ENCODE data around the gene XRCC4.
A peak's percentile ranks its signal among the peaks of the same experiment; 100 is the strongest.
"Not testable (repeated sequence)": the region's sequence is repeated elsewhere in the genome, so short reads cannot be mapped to it uniquely, and the experiment has no call there.

The XRCC4 gene

GRCh38 chr5:83050723-83051340 is 26.5 kb upstream of the XRCC4 start:
- H3K9me3 Mint-ChIP-seq = no peaks in the 10 kb centered on the region
- H3K4me3 Mint-ChIP-seq = no peak overlapping the region
- DNase-seq (ENCODE audit: low spot score in 2 of 2) (no peak), ATAC-seq (ENCODE audit: low read depth) (no peak)
- H3K4me1 Mint-ChIP-seq = no peaks in the 10 kb centered on the region
- peaks cover 25% of the 10 kb centered on the region for H3K36me3 Mint-ChIP-seq
- no peak overlapping the region for H3K27ac Mint-ChIP-seq
- no peaks in the 10 kb centered on the region for H3K27me3 Mint-ChIP-seq

DNA sequence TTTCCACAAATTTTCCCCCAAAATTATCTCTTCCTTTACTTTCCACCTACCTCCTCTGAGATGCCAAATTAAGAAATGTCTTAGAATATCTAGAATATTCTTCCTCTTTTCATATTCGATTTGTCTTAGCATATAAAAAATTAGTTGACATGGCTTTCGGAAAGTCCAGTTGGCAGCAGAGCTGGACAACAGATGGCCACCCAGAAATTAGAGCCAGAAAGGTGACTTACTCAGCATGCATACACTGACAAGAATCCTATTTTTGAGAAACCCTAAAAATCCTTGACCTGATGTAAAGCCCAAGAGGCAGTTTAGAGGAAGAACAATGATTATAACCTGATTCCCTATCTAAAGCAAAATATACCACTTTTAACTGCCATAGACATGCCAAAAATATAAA is 22.2 kb upstream of the XRCC4 start:
- no peak for DNase-seq (ENCODE audit: low spot score in 2 of 2)
- Mint-ChIP-seq H3K4me1 (peaks cover 8% of the 10 kb centered on the region), H3K36me3 (peaks cover 34% of the 10 kb centered on the region), H3K27ac (no peak overlapping the region), H3K4me3 (no peak overlapping the region), H3K27me3 (no peaks in the 10 kb centered on the region), H3K9me3 (no peaks in the 10 kb centered on the region)
- ATAC-seq (ENCODE audit: low read depth) = no peak

GRCh38 chr5:83058726-83059125 is 18.6 kb upstream of the XRCC4 start:
- ATAC-seq (ENCODE audit: low read depth) (no peak), DNase-seq (ENCODE audit: low spot score in 2 of 2) (no peak)
- Mint-ChIP-seq H3K4me1 (peaks cover 10% of the 10 kb centered on the region), H3K4me3 (no peak overlapping the region), H3K36me3 (peaks cover 35% of the 10 kb centered on the region), H3K27ac (peak overlapping the region; percentile 40), H3K27me3 (no peaks in the 10 kb centered on the region), H3K9me3 (no peaks in the 10 kb centered on the region)

GRCh38 chr5:83059341-83059740 is 18.0 kb upstream of the XRCC4 start:
- H3K36me3 Mint-ChIP-seq = peaks cover 30% of the 10 kb centered on the region
- peaks cover 12% of the 10 kb centered on the region for H3K4me1 Mint-ChIP-seq
- no peak for ATAC-seq (ENCODE audit: low read depth)
- H3K27me3 Mint-ChIP-seq = no peaks in the 10 kb centered on the region
- no peaks in the 10 kb centered on the region for H3K9me3 Mint-ChIP-seq
- no peak overlapping the region for H3K4me3 Mint-ChIP-seq
- DNase-seq (ENCODE audit: low spot score in 2 of 2) = no peak
- peak overlapping the region; percentile 40 for H3K27ac Mint-ChIP-seq

DNA sequence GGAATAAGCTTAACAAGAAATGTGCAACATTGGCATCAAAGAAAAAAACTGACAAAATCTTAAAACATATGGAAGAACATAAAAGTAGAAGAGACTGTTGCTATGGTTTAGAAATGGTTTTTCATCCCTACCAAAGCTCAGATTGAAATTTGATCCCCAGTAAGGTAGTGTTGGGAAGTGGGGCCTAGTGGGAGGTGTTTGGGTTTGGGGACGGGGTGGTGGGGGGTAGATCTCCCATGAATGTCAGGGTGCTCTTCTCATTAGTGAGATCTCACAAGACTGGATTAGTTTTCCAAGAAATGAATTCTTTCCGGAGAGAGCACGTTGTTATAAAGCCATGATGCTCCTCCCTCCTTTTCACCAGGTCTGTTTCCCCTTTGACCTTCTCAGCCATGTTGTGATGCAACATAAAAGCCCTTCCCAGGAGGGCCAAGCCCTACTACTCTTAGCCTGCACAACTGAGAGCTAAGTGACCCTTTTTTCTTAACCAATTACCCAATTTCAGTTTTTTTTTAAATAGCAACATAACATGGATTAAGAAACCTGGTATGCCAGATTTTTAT is 10.7 kb upstream of the XRCC4 start:
- no peak for ATAC-seq (ENCODE audit: low read depth)
- Mint-ChIP-seq H3K27me3 (no peaks in the 10 kb centered on the region), H3K27ac (no peak overlapping the region), H3K9me3 (no peaks in the 10 kb centered on the region), H3K36me3 (peaks cover 10% of the 10 kb centered on the region), H3K4me3 (no peak overlapping the region), H3K4me1 (peaks cover 12% of the 10 kb centered on the region)
- no peak for DNase-seq (ENCODE audit: low spot score in 2 of 2)

DNA sequence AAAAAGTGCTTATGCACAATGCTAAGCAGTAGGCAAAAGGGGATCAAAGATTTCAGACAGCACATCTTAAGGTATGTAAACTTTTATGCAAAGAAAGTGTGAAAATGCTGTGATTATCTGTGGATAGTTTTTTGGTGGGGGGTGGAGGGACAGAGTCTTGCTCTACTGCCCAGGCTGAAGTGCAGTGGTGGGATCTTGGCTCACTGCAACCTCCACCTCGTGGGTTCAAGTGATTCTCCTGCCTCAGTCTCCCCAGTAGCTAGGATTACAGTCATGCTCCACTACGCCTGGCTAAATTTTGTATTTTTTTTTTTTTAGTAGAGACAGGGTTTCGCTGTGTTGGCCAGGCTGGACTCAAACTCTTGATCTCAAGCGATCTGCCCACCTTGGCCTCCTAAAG is 10.0 kb upstream of the XRCC4 start:
- H3K27ac Mint-ChIP-seq; DNase-seq (ENCODE audit: low spot score in 2 of 2); H3K27me3 Mint-ChIP-seq; H3K4me3 Mint-ChIP-seq; H3K9me3 Mint-ChIP-seq; ATAC-seq (ENCODE audit: low read depth); H3K36me3 Mint-ChIP-seq: not testable (repeated sequence)
- H3K4me1 Mint-ChIP-seq = peaks cover 13% of the 10 kb centered on the region

DNA sequence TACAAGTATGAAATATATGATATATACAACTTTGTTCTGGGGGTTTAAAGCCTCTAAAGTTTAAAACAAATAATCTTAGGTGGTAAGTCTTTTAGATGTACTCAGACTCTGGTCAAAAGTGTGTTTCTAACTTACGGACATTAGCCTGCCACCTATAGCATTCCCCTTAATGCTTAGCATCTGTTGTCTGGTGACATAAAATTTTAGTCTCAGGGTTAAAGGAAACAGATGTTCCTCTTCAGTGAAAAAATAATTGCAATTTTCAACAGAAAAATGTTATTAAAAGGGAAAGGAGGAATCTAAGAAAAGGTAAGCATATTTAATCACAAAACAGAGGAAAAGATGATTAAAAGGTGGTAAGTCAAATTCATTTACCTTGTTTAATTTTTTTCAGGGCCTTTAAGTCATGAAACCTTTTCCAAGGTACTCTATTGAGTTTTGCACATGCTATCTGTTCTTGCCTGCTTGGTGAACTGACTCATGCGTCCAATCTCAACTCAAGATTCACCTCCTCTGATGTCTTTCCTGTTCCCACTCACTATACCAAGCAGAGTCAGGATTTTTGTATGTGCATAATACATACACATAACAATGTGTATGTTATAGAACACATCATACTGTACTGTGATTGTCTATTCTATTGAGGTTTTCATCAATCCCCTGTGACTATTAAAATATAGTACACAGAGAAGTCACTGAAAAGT is 8.1 kb upstream of the XRCC4 start:
- no peak for ATAC-seq (ENCODE audit: low read depth)
- H3K4me3 Mint-ChIP-seq = no peak overlapping the region
- H3K9me3 Mint-ChIP-seq = no peaks in the 10 kb centered on the region
- H3K36me3 Mint-ChIP-seq = peaks cover 11% of the 10 kb centered on the region
- no peaks in the 10 kb centered on the region for H3K27me3 Mint-ChIP-seq
- no peak overlapping the region for H3K27ac Mint-ChIP-seq
- no peak for DNase-seq (ENCODE audit: low spot score in 2 of 2)
- H3K4me1 Mint-ChIP-seq = peaks cover 21% of the 10 kb centered on the region

- no peak for ATAC-seq (ENCODE audit: low read depth)
- Mint-ChIP-seq H3K9me3 (no peaks in the 10 kb centered on the region), H3K4me3 (no peak overlapping the region), H3K27ac (no peak overlapping the region), H3K4me1 (peaks cover 23% of the 10 kb centered on the region), H3K27me3 (no peaks in the 10 kb centered on the region), H3K36me3 (peaks cover 7% of the 10 kb centered on the region)
- no peak for DNase-seq (ENCODE audit: low spot score in 2 of 2)
These were observed 5.9 kb upstream of the XRCC4 start for GRCh38 chr5:83071286-83072051.

DNA sequence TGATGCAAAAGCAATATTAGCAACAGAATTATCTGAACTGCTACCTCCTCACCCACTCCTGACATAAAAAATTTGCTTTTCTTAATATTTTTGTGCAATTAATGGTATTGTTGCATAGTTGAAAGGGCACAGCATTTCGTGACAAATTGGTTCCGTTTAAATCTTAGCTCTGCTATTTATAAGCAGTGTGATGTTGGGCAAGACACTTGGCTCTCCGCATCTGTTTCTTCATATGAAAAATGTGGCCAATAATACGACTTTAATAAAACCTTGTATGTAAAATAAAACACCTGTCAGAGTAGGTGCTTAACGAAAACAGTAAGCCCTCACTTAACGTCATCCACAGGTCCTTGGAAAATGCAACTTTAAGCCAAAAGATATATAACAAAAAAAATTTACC is 4.4 kb upstream of the XRCC4 start:
- DNase-seq (ENCODE audit: low spot score in 2 of 2) (no peak), ATAC-seq (ENCODE audit: low read depth) (no peak)
- no peaks in the 10 kb centered on the region for H3K9me3 Mint-ChIP-seq
- H3K27ac Mint-ChIP-seq = no peak overlapping the region
- no peak overlapping the region for H3K4me3 Mint-ChIP-seq
- H3K4me1 Mint-ChIP-seq = peaks cover 24% of the 10 kb centered on the region
- H3K36me3 Mint-ChIP-seq = peaks cover 7% of the 10 kb centered on the region
- H3K27me3 Mint-ChIP-seq = no peaks in the 10 kb centered on the region

- DNase-seq (ENCODE audit: low spot score in 2 of 2) = no peak
- peaks cover 2% of the 10 kb centered on the region for H3K9me3 Mint-ChIP-seq
- peaks cover 9% of the 10 kb centered on the region for H3K36me3 Mint-ChIP-seq
- H3K27me3 Mint-ChIP-seq = no peaks in the 10 kb centered on the region
- peak overlapping the region; percentile 95 for H3K27ac Mint-ChIP-seq
- H3K4me3 Mint-ChIP-seq = peak overlapping the region; percentile 94
- peak; percentile 1 for ATAC-seq (ENCODE audit: low read depth)
- H3K4me1 Mint-ChIP-seq = peaks cover 23% of the 10 kb centered on the region
These were observed 415 bp downstream of the XRCC4 start for GRCh38 chr5:83077662-83078261.

- Mint-ChIP-seq H3K27ac (no peak overlapping the region), H3K4me3 (no peak overlapping the region), H3K4me1 (peaks cover 9% of the 10 kb centered on the region), H3K27me3 (no peaks in the 10 kb centered on the region), H3K9me3 (peaks cover 5% of the 10 kb centered on the region), H3K36me3 (peaks cover 5% of the 10 kb centered on the region)
- DNase-seq (ENCODE audit: low spot score in 2 of 2) (no peak), ATAC-seq (ENCODE audit: low read depth) (no peak)
These were observed 5.4 kb downstream of the XRCC4 start for GRCh38 chr5:83082750-83083149.

DNA sequence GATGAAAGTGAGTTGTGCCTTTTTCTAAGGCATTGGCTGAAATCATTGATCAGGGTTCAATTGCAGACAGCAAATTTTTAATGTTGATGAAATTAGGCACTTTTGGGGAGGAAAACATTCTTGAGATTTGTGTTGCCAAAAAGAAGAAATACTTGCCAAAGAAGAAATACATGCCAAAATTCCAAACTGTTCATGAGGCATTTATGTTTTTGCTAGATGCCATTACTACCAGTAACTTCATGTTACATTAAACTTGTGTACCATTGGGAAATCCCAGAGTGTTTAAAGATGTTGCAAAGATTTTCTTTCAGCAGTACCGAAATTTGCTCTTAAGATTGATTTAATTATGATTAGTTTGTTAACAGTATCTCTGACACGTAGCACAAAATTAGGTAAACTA is 7.0 kb downstream of the XRCC4 start:
- Mint-ChIP-seq H3K4me1 (peaks cover 2% of the 10 kb centered on the region), H3K4me3 (no peak overlapping the region), H3K36me3 (peaks cover 5% of the 10 kb centered on the region), H3K27me3 (no peaks in the 10 kb centered on the region), H3K9me3 (peaks cover 5% of the 10 kb centered on the region), H3K27ac (no peak overlapping the region)
- ATAC-seq (ENCODE audit: low read depth) (no peak), DNase-seq (ENCODE audit: low spot score in 2 of 2) (no peak)

DNA sequence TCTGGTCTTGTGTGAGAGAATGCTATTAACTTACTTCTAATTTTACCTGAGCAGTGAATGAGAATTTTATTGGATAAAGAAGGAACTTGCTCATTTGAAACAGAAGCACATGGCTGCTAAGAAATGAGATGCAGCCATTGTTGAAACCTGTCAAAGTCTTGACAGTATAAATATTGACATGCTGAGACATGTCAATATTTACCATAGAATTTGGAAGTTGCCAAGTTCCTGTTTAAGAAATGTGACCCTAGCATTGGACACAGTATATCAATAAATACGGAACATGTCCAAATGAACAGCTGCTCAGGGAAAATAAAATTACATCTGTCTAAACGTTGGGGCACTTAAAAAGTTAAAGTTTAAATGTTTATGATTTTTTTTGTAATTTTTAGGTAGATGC is 7.8 kb downstream of the XRCC4 start:
- Mint-ChIP-seq H3K4me1 (peaks cover 2% of the 10 kb centered on the region), H3K36me3 (peaks cover 5% of the 10 kb centered on the region), H3K27me3 (no peaks in the 10 kb centered on the region), H3K4me3 (no peak overlapping the region), H3K9me3 (peaks cover 5% of the 10 kb centered on the region), H3K27ac (no peak overlapping the region)
- no peak for ATAC-seq (ENCODE audit: low read depth)
- DNase-seq (ENCODE audit: low spot score in 2 of 2) = no peak

- no peak for ATAC-seq (ENCODE audit: low read depth)
- Mint-ChIP-seq H3K27ac (no peak overlapping the region), H3K4me3 (no peak overlapping the region), H3K36me3 (peaks cover 12% of the 10 kb centered on the region), H3K9me3 (peaks cover 11% of the 10 kb centered on the region), H3K27me3 (no peaks in the 10 kb centered on the region), H3K4me1 (peaks cover 15% of the 10 kb centered on the region)
- DNase-seq (ENCODE audit: low spot score in 2 of 2) = no peak
These were observed 12.8 kb downstream of the XRCC4 start for GRCh38 chr5:83090169-83090568.

Measured in memory B cell (primary cell).